HuH-7.5 (cell line): ENCODE data around the gene AMHR2.
"Not testable (repeated sequence)": the region's sequence is repeated elsewhere in the genome, so short reads cannot be mapped to it uniquely, and the experiment has no call there.

Source experiments
- DNase-seq: peaks from one replicate; pipeline ENCODE4 v3.0.0; 2011; ENCODE audit warnings: low spot score

The AMHR2 gene

GRCh38 chr12:53423597-53423996 lies at the start of gene AMHR2:
Gene AMHR2 (plus strand): TSS chr12:53423855. CDS start chr12:53423935, 80 bp downstream.
- no peak for DNase-seq

GRCh38 chr12:53374277-53374676 lies 49.4 kb upstream of the AMHR2 start:
- DNase-seq: not testable (repeated sequence)

GRCh38 chr12:53376747-53377146 lies 46.9 kb upstream of the AMHR2 start:
- no peak for DNase-seq

GRCh38 chr12:53378222-53378621 lies 45.4 kb upstream of the AMHR2 start:
- no peak for DNase-seq

- DNase-seq: peak; percentile 22
These were observed 44.8 kb upstream of the AMHR2 start for GRCh38 chr12:53378724-53379388.

GRCh38 chr12:53379389-53380103 lies 44.1 kb upstream of the AMHR2 start:
- peak; percentile 88 for DNase-seq

GRCh38 chr12:53380104-53380793 lies 43.4 kb upstream of the AMHR2 start, which contains the start of gene SP1:
Gene SP1 (plus strand): TSS chr12:53380176. CDS start chr12:53380292, 116 bp downstream.
- DNase-seq: peak; percentile 71

- no peak for DNase-seq
These were observed 42.6 kb upstream of the AMHR2 start for GRCh38 chr12:53380794-53381730.

GRCh38 chr12:53381731-53382630 lies 41.7 kb upstream of the AMHR2 start:
- no peak for DNase-seq

- DNase-seq: no peak
These were observed 40.4 kb upstream of the AMHR2 start for GRCh38 chr12:53383258-53383657.

- DNase-seq: not testable (repeated sequence)
These were observed 37.3 kb upstream of the AMHR2 start for GRCh38 chr12:53386381-53386780.

- DNase-seq: no peak
These were observed 34.7 kb upstream of the AMHR2 start for GRCh38 chr12:53388932-53389331.

GRCh38 chr12:53389702-53390101 lies 34.0 kb upstream of the AMHR2 start:
- no peak for DNase-seq

- DNase-seq: no peak
These were observed 31.9 kb upstream of the AMHR2 start for GRCh38 chr12:53391724-53392123.

GRCh38 chr12:53399896-53400295 lies 23.8 kb upstream of the AMHR2 start:
- no peak for DNase-seq

- not testable (repeated sequence) for DNase-seq
These were observed 21.3 kb upstream of the AMHR2 start for GRCh38 chr12:53402351-53402750.

- no peak for DNase-seq
These were observed 20.8 kb upstream of the AMHR2 start for GRCh38 chr12:53402871-53403270.

GRCh38 chr12:53410951-53411350 lies 12.7 kb upstream of the AMHR2 start:
- no peak for DNase-seq

GRCh38 chr12:53413485-53414204 lies 10.0 kb upstream of the AMHR2 start:
- DNase-seq: no peak
